ENCODE results near the gene AMOTL2.

AMOTL2 gene

DNA sequence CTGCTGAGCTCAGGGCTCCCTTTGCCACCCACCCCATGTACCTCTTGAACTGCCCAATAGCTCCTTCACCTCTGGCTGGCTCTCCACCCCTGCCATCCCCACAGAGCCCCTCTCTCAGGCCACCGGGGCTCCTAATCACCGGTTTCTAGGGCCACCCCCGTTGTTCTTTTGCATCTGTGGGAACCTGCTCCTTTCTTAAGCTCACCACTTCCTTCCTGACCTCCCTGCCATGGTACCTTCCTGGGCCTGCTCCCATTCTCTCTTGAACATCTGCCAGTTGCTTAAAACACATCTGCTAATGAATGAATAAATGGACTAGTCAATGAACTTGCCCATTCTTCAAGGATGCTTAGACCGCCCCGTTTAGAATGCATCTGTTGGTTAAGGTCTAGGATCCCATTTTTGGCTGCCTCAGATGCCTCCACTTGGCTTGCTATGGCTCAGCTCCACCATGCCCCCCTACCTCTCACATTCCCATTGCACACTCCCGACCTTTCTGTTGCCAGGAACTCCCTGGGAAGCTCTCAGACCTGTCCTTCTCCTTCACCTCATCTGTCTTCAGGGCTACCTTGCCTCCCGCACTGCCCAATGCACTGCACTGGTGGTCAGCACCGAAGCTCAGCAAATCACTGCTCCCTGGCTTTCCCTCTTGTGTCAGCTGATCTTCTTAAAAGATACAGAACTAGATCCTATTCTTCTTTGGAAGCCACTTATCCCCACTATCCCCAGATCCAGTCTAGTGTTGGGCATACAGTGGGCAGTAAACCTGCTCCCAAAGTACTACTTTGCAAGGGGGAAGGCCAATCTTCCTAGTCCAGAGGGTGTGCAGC is 9.1 kb downstream of the AMOTL2 start:
- DNase-seq: no peak

DNA sequence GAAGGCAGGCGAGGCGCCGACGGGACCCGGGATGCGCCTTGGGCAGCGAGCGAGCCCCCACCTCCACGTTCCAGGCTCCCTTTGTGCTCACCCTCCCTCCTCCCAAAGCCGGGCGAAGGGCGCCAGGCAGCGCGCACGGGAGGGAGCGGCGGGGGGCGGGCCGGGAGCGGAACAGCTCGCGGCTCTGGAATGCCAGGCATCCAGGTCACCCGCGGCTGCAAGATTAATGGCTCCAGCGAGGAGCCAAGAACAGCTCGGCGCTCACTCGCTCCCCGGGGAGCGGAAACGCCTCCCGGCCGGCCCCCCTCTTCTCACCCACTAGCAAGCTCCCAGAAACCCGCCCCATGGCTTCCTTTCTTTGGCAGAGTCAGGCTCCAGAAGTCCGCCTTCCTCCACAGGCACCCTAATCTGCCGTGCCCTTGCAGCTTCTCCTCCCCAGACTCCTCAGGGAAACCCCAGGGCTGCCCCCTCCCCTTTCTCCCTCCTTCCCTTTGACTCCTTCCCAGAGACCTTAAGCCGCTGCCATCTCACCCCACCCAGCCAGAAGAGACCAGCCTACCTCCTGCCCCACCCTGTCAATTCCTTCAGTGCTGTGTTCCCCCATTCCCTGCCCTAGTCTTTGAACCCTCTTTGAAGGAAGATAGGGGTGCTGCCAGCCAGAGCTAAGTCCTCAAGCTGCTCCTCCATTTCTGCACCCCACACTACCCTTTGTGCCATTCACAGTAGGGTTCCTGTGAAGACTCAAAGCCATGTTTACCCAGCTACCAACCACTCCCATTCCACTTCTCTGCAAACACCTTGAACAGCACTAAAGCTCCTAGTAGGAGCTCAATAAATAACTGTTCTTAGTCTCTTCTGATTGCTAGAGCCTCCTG is 9.9 kb downstream of the AMOTL2 start:
- peak; percentile 6 for DNase-seq

DNA sequence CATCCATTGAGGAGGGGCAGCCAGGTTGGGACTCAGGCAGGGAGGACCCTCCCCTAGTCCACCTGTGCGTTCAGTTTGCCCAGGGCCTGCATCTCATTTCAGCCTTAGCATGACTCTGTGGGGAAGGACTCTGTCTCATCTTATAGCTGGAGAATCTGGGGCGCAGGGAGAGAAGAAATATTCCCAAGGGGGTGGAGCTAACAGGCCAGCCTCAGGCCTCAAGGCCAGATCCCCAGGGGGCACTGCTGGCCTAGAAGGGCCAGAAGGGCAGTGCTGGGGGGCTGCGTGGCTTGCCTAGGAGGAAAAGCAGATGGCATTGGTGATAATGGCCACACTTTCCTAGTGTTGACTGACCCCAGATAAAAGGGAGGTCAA is 10.9 kb downstream of the AMOTL2 start:
- no peak for DNase-seq

GRCh38 chr3:134362670-134363380 is 11.4 kb downstream of the AMOTL2 start:
- DNase-seq: no peak

- no peak for DNase-seq
Measured at GRCh38 chr3:134362221-134362620, 12.0 kb downstream of the AMOTL2 start.

- DNase-seq: no peak
Measured at GRCh38 chr3:134361162-134361835, 12.9 kb downstream of the AMOTL2 start.

GRCh38 chr3:134360046-134360445 is 14.2 kb downstream of the AMOTL2 start:
- no peak for DNase-seq

DNA sequence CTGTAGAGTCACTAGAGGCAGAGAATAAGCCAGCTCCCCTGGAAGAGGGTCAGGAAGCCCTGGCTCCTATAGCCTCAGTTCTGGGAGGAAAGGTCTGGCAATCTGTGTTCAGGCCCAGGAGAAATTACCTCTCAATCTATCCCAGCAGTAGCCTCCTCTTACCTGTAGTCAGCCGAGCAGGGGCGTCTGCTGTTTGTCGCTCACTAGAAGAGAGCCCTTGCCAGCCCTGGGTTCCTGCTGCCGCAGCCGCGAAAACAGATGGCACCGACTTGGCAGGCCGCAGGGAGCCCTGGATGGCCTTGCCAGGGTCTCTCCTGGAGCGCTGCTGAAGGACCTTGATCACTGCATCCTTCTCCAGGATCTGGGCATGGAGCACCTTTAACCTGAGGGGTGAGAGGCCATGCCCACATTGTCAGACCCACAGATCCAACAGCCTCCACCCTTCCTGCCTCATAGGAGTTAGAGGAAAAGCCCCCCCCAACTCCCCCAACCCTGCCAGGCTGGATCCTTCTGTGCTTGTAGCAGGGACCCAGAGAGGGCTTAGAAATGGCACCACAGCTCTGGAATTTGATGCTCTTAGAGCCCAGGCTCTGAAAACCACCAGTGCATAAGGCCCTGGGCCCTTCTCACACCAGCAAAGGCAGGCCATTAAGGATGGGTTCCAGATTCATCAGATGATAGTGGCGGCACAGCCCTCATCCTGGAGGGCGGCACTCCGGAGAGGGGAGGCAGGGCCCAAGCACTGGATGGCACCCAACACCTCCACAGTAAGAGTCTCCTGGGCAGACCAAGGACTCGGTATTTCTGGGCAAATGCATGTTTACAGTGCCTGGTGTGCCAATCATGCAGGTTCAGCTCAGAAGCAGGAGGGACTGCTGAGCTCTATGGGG is 14.9 kb downstream of the AMOTL2 start:
- DNase-seq: no peak

- peak; percentile 17 for DNase-seq
Measured at GRCh38 chr3:134357914-134358811, 16.1 kb downstream of the AMOTL2 start.

DNA sequence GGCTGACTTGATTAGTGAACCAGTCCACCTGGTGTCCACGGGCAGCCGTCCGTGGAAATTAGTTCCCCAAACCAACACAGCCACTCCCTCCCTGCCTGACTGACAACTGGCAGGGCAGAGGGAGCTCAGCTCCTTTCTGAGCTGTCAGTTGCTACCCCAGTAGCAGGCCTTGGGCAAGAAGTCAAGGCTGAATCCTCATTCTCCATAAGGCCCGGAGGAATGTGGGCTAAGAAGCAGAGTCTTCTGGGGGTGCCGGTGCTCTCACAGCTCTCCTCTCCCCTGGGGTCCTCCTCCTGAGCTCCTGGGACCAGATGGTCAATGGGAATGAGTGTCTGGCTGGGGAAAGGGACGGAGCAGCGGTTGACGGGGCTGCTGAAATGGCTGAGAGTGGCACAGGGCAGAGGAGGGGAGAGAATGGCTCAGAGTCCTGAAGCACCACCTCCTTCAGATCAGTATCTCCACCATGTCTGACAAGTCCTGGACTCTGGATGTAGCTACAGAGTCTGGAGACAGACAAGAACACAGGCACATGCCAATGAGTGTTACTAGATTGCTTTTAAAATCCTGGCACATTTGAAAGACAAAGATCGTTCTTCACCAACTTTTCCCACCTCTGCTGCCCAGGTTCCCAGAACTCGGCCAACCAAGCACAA is 16.9 kb downstream of the AMOTL2 start:
- no peak for DNase-seq

- DNase-seq: no peak
Measured at GRCh38 chr3:134356411-134357040, 17.7 kb downstream of the AMOTL2 start.

DNA sequence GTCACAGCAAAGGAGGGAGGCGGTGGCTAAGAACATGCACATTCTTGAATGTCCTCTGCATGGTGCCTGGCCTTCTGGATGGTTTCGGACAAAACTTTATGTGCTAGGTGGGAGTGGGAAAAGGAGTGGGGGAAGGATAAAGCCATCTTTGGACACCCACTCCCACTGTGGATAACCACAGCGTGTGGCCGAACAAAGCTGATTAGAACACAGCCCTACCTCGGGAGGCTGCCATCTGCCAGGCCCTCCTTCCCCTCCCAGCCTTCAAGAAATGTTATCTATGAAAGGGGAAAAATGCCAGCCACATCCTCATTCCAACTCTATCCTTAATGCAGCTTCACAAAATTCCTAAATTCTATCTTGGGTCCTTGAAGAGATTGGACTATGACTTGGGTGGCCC is 18.8 kb downstream of the AMOTL2 start:
- DNase-seq: no peak

DNA sequence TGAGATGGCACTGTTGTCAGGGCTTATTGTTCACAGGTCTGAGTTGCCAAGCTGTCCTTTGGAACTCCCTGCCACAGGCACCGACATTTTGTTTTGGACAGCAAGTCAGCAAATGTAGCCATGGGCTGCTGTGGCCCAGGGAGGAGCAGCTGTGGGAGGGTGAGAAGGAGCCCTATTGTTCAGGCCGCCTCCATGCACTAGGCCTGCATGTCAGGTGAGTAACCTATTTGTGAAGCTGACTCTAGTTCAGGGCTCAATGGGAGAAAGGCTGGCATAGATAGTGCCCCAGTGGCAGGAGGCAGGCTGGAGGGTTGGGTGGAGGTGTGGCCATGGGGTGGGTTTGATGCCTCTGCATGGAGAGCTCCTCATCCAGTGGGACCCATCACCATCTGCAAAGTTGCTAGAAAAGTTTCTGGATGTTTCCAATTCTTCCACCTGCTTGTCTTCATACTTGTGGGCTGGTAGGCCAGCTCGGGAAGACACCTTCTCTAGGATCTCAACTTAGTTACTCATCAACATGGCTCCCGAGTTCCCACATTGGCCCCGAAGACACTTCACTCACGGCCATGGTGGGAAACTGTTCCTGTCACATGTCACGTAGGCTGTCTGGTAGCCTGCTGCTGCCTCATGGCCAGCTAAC is 19.5 kb downstream of the AMOTL2 start:
- DNase-seq: no peak

DNA sequence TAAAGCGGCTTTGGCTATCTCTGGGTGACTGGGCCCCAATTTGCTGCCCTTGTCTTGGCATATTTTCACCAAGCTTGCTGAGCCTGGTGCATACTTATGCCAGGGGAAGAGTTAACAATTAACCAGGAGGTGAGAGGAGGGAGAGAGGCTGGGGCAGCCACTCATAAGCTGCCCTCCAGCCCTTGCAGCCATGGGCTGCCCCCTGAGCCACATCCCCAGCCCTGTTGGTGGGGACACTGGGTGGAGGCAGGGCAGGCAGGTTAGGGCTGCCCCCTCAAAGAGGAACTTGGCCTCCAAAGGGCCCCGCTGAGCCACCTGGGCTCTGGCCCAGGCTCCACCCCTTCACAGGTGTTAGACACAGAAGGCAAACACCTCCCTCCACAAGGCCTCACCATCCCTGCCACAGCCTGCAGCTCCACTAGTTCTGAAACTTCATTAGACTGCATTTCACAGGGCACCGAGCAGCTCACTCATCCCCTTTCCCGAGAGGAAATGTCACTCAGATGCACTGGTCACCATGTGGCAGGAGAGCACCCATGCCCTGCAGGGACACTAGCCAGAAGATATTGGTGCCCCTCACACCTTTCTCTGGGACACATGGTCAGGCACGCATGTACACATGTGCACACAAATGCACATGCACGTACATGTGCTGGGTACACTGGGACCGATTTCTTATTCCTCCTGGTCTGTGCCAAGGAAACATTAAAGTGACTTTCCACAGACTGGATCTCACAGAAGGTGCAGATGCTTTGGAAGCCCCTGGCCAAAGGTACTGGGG is 20.2 kb downstream of the AMOTL2 start:
- no peak for DNase-seq

DNA sequence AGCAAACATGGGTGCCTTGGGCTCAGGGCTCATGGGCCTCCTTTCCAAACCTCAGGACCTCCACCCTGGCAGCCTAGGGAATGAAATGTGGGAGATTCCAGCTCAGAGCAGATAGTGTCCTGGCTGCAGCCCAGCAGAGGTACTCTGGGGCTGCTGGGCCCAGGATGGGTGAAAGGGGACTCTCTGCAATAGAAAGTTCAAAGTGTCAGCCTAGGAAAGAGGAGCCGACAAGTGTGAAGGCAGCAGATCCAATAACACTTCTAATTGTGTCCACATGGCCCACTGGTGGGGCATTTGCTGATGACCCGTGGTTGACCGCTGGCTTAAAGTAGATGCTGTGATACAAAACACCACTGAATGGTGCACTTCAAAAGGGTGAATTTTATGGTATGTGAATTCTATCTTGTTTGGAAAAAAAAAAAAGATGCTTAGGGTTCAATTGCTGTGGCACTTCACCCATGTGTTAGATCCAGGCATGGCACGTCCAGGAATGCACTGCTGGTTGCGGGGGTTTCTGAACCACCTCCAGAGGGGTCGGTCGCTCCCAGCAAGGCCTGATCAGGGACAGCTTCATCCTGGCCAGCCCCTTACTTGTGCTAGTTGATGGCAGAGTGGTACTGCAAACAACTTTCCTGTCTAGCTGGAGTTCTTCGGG is 20.9 kb downstream of the AMOTL2 start:
- no peak for DNase-seq

DNA sequence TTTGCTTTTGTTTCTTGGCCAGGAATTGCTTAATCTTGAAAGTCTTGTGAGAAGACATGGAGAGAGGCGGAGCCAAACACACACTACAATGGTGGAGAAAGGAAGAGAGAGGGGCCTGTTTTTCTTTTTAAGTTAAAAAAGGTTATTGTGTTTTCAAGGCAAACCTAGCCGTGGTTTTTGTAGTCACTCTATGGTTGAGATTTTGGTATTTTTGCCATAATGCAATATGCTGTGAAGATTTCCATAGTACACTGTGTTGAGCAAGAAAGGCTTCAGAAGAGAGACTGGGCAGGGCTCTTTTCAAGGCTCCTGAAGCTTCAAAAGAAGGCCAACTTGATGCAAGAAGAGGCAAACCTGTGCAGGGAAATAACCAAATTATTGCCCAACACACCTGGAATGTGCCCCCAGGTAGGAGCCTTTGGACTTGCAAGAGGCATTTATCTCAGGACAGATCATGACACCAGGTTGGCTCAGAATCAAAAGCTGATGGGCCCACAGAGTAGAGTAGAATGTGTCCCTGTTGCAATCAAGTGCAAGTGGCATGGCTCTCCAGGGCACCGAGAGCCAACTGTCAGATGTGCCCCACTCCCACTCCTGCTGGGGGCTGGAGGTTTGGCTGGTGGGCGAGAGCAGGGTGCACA is 22.1 kb downstream of the AMOTL2 start:
- no peak for DNase-seq

DNA sequence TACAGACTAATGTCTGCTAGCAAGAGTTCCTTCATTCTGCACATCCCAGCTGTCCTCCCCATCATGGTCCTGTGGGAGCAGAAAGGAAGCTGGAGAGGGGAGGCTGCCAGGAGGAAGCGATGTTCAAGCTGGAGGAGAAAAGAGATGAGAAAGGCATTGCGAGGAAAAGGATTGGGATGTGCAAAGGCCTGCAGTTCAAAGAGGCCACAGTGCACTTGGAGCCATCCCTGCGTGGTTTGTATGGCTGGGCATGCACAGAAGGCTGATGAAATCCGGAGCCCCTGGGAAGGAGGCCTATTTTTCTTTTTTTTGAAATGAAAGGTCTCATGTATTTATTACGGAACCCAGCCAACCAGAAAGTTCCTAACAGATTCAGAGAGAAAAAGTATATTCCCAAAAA is 22.8 kb downstream of the AMOTL2 start:
- no peak for DNase-seq

Measured in CD4-positive, alpha-beta T cell treated with Interleukin-10 for 1 hour (primary cell).